Measurements from ENCODE around the gene DNAJC15.

DNAJC15 gene

GRCh38 chr13:43146400-43146799, 123.0 kb downstream of the DNAJC15 start:
- Mint-ChIP-seq H3K36me3 (ENCODE audit: low read depth) (no peaks in the 10 kb centered on the region), H3K9me3 (no peaks in the 10 kb centered on the region), H3K4me1 (ENCODE audit: low read depth) (no peaks in the 10 kb centered on the region), H3K4me3 (no peak overlapping the region), H3K27ac (no peak overlapping the region), H3K27me3 (peaks cover 17% of the 10 kb centered on the region)
- no peak for DNase-seq

- H3K36me3 Mint-ChIP-seq (ENCODE audit: low read depth): no peaks in the 10 kb centered on the region
- H3K4me1 Mint-ChIP-seq (ENCODE audit: low read depth): no peaks in the 10 kb centered on the region
- H3K4me3 Mint-ChIP-seq: no peak overlapping the region
- H3K27me3 Mint-ChIP-seq: peaks cover 12% of the 10 kb centered on the region
- DNase-seq: no peak
- H3K27ac Mint-ChIP-seq: no peak overlapping the region
- H3K9me3 Mint-ChIP-seq: no peaks in the 10 kb centered on the region
Observed at GRCh38 chr13:43150369-43151207, 127.2 kb downstream of the DNAJC15 start.

GRCh38 chr13:43153436-43154090, 130.2 kb downstream of the DNAJC15 start:
- H3K4me1 Mint-ChIP-seq (ENCODE audit: low read depth): no peaks in the 10 kb centered on the region
- DNase-seq: no peak
- H3K27ac Mint-ChIP-seq: no peak overlapping the region
- H3K36me3 Mint-ChIP-seq (ENCODE audit: low read depth): no peaks in the 10 kb centered on the region
- no peak overlapping the region for H3K4me3 Mint-ChIP-seq
- no peaks in the 10 kb centered on the region for H3K27me3 Mint-ChIP-seq
- H3K9me3 Mint-ChIP-seq: no peaks in the 10 kb centered on the region

- H3K27me3 Mint-ChIP-seq: no peaks in the 10 kb centered on the region
- no peaks in the 10 kb centered on the region for H3K4me1 Mint-ChIP-seq (ENCODE audit: low read depth)
- no peak overlapping the region for H3K4me3 Mint-ChIP-seq
- DNase-seq: no peak
- H3K9me3 Mint-ChIP-seq: no peaks in the 10 kb centered on the region
- no peak overlapping the region for H3K27ac Mint-ChIP-seq
- H3K36me3 Mint-ChIP-seq (ENCODE audit: low read depth): no peaks in the 10 kb centered on the region
Observed at GRCh38 chr13:43154156-43154651, 130.8 kb downstream of the DNAJC15 start.

- Mint-ChIP-seq H3K36me3 (ENCODE audit: low read depth) (no peaks in the 10 kb centered on the region), H3K4me3 (no peak overlapping the region), H3K4me1 (ENCODE audit: low read depth) (no peaks in the 10 kb centered on the region), H3K27me3 (no peaks in the 10 kb centered on the region), H3K9me3 (no peaks in the 10 kb centered on the region), H3K27ac (no peak overlapping the region)
- DNase-seq: no peak
Observed at GRCh38 chr13:43154839-43155238, 131.5 kb downstream of the DNAJC15 start.

- H3K27me3 Mint-ChIP-seq: peaks cover 2% of the 10 kb centered on the region
- no peaks in the 10 kb centered on the region for H3K4me1 Mint-ChIP-seq (ENCODE audit: low read depth)
- no peak for DNase-seq
- no peak overlapping the region for H3K4me3 Mint-ChIP-seq
- H3K36me3 Mint-ChIP-seq (ENCODE audit: low read depth): no peaks in the 10 kb centered on the region
- peaks cover 3% of the 10 kb centered on the region for H3K9me3 Mint-ChIP-seq
- no peak overlapping the region for H3K27ac Mint-ChIP-seq
Observed at GRCh38 chr13:43156916-43157315, 133.5 kb downstream of the DNAJC15 start.

- Mint-ChIP-seq H3K36me3 (ENCODE audit: low read depth) (no peaks in the 10 kb centered on the region), H3K4me1 (ENCODE audit: low read depth) (no peaks in the 10 kb centered on the region), H3K27ac (no peak overlapping the region), H3K9me3 (peaks cover 3% of the 10 kb centered on the region), H3K4me3 (no peak overlapping the region), H3K27me3 (peaks cover 2% of the 10 kb centered on the region)
- no peak for DNase-seq
Observed at GRCh38 chr13:43157796-43158195, 134.4 kb downstream of the DNAJC15 start.

GRCh38 chr13:43158516-43158915, 135.1 kb downstream of the DNAJC15 start:
- DNase-seq: no peak
- Mint-ChIP-seq H3K9me3 (peaks cover 3% of the 10 kb centered on the region), H3K4me1 (ENCODE audit: low read depth) (no peaks in the 10 kb centered on the region), H3K36me3 (ENCODE audit: low read depth) (no peaks in the 10 kb centered on the region), H3K4me3 (no peak overlapping the region), H3K27me3 (peaks cover 2% of the 10 kb centered on the region), H3K27ac (no peak overlapping the region)

- H3K27ac Mint-ChIP-seq: no peak overlapping the region
- no peaks in the 10 kb centered on the region for H3K36me3 Mint-ChIP-seq (ENCODE audit: low read depth)
- H3K4me3 Mint-ChIP-seq: no peak overlapping the region
- H3K27me3 Mint-ChIP-seq: peaks cover 2% of the 10 kb centered on the region
- peaks cover 3% of the 10 kb centered on the region for H3K9me3 Mint-ChIP-seq
- DNase-seq: no peak
- H3K4me1 Mint-ChIP-seq (ENCODE audit: low read depth): no peaks in the 10 kb centered on the region
Observed at GRCh38 chr13:43159026-43159461, 135.7 kb downstream of the DNAJC15 start.
